HG03457 (cell line): ENCODE measurements around the gene CAPRIN2.

ENCODE experiments used
- ATAC-seq: cut with Tn5 transposase; IDR thresholded peaks from one replicate; pipeline ENCODE4 v1.9.1; 2021; ENCODE audit warnings: moderate number of reproducible peaks; ENCODE audit not compliant: unreplicated experiment

CAPRIN2 gene

GRCh38 chr12:30754750-30755394 lies at the start of gene CAPRIN2:
Gene CAPRIN2, minus strand, starts transcription at chr12:30754951. Its CDS starts 1,431 bp downstream, at chr12:30753520.
- peak; percentile 94 for ATAC-seq

DNA sequence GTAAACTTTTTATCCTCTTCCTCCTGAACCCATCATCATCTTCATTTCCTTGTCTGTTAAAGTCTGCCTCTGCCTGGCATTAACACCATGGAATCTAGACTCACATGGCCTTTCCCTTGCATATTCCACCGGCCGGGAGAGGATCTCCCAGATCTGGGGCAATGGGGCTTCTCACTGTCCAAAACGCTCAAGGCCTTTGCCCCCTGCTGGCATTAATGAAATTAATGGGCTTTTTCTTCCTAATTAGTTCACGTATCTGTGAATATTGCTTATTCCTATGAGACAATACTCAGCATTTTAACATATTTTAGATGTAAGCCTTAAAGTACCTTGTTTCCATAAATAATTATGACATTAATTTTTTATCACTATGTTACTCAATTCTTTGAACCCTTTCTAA lies 42.9 kb upstream of the CAPRIN2 start:
- ATAC-seq = no peak

- ATAC-seq = no peak
Measured at GRCh38 chr12:30796891-30797371, 42.2 kb upstream of the CAPRIN2 start.

DNA sequence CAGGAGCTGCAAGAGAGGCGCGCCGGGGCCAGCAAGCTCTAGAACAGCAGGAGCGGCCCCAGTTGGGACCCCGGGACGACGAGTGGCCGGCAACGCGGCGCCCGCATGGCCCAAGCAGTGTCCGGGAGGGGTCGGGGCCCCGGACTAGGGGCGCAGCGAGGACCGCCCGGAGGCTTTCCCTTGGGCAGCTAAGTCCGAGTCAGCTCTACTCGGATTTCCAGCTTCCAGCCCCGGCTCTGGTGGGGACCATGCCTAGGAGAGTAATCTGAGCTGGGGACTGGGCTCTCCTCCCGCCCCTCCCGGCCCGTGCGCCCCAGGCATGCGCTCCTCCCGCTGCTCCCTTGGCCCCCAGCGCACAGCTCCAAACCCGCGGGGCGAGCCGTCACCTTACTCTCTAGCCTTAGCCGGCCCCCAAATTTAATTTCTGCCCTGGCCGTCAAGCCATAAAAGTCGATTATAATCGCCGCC lies 41.6 kb upstream of the CAPRIN2 start:
- no peak for ATAC-seq

DNA sequence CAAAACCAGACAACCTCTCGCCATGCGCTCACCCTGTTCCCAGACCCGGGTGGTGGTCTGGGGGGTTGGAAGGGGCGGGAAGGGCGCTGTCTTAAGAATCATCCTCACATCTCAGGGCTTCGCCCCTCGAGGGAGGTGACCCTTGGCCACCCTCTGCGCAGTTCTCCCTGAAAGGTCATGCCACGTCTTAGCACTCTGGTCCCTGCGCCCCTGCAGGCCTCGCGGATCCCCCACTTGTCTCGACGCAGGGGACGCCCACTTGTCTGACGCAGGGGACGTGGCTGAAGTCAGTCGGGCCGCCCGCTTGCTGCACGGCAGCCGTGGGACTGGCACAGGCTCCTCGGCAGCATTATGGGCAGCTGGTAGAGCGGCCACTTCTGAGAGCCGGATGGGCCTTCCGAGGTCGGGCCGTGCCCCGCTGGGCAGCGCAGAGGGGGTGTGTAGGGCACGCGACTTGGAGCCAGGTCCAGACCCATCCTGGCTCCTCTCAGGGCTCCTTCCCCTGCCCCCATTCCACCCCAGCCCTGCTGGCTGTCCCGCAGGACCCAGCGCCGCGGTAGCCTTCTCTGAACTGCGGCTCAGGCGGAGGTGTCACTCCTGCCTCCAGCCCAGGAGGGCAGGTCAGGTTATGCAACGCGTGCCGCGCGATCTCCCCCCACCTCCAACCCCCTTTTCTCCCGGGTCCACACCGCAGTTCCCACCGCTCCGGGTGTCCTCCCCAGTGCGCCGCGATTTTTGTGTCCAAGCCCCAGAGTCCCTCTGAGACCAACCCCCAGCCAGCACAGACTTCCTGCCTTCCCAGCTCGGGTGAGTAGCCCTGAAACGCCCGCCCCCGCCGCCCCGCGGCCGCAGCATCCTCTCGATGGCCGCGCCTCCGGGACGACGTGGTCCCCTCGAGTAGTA lies 40.9 kb upstream of the CAPRIN2 start:
- peak; percentile 87 for ATAC-seq

GRCh38 chr12:30794591-30795409 lies 40.0 kb upstream of the CAPRIN2 start:
- ATAC-seq = no peak

- ATAC-seq = no peak
Measured at GRCh38 chr12:30794020-30794419, 39.3 kb upstream of the CAPRIN2 start.

- no peak for ATAC-seq
Measured at GRCh38 chr12:30792648-30793499, 38.1 kb upstream of the CAPRIN2 start.

GRCh38 chr12:30792085-30792484 lies 37.3 kb upstream of the CAPRIN2 start:
- no peak for ATAC-seq

GRCh38 chr12:30788754-30789153 lies 34.0 kb upstream of the CAPRIN2 start:
- no peak for ATAC-seq

GRCh38 chr12:30785630-30786029 lies 30.9 kb upstream of the CAPRIN2 start:
- ATAC-seq = no peak

- ATAC-seq = no peak
Measured at GRCh38 chr12:30784508-30784907, 29.8 kb upstream of the CAPRIN2 start.

GRCh38 chr12:30783946-30784345 lies 29.2 kb upstream of the CAPRIN2 start:
- ATAC-seq = no peak

GRCh38 chr12:30782316-30783173 lies 27.8 kb upstream of the CAPRIN2 start:
- ATAC-seq = no peak

- ATAC-seq = no peak
Measured at GRCh38 chr12:30779578-30779977, 24.8 kb upstream of the CAPRIN2 start.

DNA sequence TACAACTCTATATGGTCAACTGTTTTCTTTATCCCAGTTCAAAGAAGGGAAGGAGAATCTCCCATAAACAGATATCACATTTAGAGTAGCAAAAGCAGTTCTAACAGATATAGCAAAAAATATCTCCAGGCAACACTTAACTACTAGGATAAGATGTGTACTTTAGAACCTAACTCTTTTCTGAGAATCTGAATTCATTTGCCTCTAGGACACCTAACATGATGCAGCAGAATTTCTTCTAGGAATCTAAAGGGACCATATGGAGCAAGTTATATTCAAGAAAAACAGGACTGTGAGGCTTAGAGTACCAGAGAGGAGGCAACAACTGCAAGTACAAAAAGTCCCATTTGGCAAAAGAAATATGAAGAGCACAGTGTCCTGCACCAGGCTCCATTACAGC lies 24.4 kb upstream of the CAPRIN2 start:
- no peak for ATAC-seq

DNA sequence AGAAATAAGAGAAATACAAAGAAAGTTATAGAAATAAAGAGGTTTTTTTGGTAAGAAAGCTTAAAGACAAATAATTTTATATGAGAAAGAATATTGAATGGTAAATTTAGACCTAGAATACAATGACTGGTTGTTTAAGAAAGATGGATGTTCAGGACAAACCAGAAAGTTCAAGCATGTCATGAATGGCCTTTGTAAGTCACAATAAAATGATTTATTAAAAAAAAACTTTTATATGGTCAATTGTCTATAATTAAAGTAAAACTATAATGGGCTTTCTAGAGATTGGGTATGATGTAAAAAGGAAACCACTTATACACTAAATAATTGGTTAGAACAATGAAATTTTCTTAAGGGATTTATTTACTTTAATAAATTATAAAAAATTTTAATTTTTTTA lies 19.8 kb upstream of the CAPRIN2 start:
- no peak for ATAC-seq

DNA sequence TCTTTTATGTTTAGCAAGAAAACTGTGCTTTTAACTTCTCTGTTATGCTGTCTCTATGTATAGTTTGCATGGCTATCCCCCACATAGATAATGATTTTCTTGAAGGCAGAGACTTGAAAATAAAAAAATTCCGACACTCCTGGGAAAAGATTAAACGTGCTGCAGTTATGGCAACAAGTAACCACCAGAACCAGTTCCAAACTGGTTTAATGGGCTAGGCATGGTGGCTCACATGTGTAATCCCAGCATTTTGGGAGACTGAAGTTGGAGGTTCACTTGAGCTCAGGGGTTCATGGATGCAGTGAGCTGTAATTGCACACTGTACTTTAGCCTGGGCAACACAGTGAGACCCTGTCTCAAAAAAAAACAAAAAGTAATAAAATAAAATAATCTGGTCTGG lies 15.1 kb upstream of the CAPRIN2 start:
- ATAC-seq = no peak

- ATAC-seq = no peak
Measured at GRCh38 chr12:30764251-30764650, 9.5 kb upstream of the CAPRIN2 start.
